GM19099 (cell line): ENCODE results near the gene PRAC1.

Experiments
- POLR2A ChIP-seq: IDR thresholded peaks from 3 replicates; pipeline ENCODE4 v1.6.1; 2011; ENCODE audit warnings: low read depth; ENCODE audit not compliant: insufficient read length; ENCODE audit errors: extremely low read depth

PRAC1 gene

DNA sequence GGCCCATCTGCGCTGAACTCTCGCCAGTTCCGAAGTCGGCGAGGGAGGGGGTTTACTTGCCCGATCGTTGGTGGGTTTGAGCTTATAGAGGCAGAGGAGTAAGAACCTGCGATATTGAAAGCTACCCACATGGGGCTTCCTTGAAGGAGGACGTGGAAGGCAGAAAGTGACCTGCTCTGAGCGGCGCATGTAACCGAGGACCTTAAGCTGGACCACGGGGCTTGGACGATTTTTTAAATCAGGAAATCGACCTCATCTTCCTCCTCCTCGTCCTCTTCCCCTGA lies 2.6 kb upstream of the PRAC1 start:
- TF ChIP-seq POLR2A, result no peak

DNA sequence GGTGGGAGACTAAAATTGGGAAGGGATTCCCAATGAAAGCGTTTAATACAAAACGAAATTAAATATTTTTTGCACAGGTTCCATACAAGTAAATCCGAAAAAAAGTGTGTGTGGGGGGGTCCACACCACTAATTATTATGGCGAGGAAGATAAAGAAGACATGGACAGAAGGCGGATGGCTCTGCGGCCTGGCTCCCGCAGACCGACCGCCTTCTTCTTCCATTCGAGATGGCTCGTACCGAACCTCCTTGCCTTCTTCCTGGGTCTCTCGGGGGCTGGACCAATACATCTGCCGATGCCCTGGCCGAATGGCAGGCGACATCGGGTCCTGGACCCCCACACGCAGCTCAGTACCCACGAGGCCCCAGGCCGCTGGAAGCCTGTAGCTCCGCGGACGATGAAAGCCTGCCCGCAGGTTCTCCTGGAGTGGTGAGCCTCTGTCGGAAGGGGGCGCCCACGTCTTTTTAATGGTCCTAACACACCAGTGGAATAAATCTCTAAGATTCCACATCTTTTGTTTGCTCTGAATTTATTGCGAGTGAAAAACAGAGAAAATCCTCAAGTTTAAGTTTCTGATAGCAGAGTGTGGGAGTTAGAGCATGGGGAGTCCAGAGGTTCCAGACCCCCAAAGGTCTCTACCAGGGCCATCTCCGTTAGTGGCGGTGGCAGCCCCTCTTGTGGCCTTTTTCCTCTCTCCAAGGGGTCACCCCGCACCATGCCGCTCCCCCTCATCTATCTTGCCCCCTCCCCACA lies 2.1 kb upstream of the PRAC1 start:
- no peak for TF ChIP-seq POLR2A

DNA sequence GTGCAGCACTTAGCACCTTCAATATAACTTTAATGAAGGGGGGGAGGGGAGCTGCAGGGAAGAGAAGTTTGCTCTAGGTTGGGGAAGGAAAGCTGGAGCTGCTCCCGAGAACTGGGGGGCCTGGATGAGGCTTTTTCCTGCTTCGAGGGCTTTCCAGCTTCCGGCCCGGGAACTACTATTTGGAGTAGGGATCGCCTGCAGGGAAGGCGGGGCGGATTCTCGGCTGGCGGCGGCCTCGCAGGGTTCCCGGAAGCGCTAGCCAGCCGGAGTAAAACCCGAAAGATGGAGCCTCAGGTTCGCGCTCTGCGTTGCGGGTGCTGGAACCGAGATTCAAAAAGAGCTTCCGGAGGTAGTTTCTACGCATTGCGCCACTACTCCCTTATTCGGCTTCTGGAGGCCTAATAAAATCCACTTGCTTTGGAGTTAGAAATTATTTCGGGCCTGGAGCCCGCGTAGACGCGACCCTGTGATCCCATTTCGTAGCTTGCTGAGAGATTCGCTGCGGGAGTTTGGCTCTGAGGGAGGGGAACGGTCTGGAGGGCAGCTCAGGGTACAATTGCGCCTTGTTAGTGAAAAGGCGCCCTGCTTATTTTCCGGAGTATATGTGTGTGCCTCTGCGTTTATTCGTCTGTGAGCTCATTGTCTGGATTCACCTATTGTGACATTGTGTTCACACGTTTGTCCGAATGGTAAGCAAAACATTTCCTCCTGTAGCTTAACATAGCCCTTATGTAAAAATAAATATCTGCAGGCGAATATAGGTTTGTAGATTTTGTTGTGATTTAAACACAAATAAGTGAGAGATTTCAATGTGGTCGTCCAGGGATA lies 1.3 kb upstream of the PRAC1 start:
- TF ChIP-seq POLR2A, result no peak

DNA sequence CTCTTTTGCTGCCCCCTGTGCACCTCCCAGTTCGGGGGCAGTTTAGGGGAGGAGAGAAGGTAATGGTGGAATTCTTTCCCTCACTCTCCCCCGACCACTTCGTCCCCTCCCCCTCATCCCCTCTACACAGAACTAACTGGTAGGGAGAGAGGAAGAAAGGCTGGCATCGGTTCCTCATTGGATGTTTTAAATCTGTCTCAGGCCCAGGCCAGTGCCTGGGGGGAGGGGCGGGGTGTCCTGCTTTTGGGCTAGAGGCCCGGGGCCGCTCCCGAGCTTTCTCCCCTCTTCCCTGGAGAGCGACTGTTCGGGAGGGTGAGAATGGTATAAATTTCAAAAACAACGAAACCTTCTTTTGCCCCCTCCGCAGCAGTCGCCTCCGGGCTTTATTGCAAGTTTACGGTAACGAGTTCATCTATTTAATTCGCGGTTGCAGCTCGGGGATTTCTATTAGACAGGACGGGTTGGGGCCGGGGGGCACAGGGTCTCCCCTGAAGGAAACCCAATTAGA lies 651 bp upstream of the PRAC1 start, which contains the start of gene PRAC2:
TSS of gene PRAC2 (plus strand) at position 271 of the 508 bp plus-strand sequence. CDS start 1,226 bp downstream, outside the sequence.
- TF ChIP-seq POLR2A, result no peak

DNA sequence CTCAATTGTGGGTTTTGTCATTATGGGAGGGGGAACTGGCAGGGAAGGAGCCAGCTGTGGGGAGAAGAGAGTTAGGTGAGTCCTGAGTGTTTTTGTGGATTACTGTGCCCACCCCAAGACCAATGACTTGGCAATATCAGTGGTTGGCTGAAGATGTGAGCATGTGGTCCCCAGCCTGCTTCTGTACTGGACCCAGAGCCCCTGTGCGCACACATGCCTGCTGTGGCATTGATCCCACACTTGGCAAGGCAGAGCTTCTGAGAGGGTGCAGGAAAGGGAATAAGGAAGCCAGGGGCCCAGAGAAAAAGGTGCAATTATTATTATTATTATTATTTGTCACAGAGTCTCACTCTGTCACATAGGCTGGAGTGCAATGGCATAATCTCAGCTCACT lies 1.3 kb downstream of the PRAC1 start:
- no peak for TF ChIP-seq POLR2A

DNA sequence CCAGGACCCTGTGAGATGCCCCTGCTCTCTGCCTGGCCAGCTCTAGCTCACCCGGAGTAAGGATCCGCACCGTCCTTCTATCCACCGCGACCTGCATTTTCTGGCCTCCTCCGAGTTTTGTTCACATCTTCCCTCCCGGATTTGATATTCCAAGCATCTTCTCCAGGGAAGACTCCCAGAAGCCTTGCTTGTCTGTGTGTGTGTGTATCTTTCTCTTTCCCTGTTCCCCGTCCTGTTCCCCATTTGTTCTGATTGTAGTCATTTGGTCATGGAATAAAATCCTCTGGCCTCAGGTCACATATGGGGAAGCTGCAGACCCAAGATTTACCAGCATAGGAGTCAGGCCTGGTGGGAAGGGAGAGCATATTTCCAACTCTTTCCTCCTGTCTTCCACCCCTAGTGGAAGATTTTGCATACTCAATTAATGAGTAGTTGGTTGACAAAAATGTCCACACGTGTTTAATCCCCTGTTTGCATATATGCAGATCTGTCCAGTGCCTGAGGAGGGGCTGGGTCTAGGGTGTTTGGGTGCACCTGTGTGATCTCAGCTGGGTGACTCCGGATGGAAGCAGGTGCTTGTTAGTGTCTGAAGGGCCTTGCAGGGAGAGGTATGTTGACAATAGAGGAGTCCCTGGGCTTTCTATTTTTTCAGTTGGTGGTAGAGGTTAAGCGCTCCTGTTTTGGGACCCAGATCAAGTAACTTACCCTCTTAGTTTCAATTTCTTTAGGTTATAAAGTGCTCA lies 1.9 kb downstream of the PRAC1 start:
- TF ChIP-seq POLR2A, result no peak

DNA sequence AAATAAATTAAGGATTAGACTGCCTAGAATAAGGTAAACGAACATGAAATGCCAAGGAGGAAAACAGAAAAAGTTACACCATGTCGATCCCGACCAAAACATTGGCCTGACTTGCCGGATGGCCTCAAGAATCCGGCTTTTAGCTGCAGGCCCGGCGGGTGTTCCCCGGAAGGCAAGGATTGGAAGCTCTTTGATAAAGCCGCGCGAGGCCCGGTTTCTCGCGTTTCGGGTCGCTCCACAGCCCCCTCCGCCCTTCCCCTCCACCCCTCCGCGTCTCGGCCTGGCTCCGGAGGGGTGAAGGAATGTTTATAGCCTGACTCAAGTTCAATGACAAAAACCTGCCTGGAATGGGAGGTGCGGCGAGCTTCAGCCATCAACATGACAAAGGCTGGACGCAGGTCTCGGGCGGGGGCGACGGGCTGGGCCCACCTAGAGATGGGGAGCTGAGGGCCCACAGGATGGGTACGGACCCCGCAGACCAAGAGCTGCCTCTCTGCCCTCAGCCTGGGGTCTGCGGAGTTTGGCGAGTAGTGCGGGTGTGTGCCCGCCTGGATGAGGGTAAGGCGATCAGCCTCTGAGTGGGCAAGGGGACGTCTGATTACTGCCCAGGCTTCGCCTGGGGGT lies 2.6 kb downstream of the PRAC1 start:
- TF ChIP-seq POLR2A, result no peak

DNA sequence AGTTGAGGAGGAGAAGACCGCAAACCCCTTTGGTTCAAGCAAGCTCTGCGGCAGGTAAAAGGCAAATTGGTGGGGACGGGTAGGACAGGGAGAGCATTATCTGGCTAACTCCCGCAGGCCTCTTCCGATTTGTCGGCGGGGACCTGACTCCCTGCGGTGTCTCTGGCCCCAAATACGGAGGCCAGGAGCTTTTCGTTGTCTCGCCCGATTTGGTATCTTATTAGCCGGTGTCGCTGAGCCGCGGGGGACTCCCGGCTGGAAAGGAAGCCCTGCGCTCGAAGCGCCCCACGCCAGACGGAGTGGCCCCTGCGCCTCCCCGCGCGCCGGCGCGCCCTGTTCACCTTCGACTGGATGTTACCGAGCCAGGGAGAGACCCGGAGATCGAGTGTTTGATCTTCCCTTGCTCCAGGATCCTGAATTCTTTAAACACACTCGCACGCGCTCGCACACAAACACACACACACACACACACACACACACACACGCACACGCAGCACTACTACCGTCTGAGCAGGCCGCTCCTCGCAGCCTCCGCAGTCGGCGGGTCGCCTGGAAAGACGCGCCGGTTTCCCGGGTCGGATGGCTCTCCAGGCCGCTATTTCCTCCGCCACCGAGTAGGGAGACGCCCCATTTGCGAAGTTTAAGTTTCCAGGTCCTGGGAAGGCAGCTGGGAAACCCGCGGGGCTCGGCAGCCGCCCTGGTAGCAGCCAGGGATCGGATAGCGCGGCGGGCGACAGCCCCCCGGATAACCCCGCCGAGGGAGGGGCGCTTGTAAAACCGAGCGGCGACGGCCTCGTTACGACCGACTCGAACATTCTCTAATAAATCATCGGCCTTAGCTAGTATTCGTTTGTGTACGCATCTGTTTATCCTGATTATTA lies 3.3 kb downstream of the PRAC1 start:
- no peak for TF ChIP-seq POLR2A

DNA sequence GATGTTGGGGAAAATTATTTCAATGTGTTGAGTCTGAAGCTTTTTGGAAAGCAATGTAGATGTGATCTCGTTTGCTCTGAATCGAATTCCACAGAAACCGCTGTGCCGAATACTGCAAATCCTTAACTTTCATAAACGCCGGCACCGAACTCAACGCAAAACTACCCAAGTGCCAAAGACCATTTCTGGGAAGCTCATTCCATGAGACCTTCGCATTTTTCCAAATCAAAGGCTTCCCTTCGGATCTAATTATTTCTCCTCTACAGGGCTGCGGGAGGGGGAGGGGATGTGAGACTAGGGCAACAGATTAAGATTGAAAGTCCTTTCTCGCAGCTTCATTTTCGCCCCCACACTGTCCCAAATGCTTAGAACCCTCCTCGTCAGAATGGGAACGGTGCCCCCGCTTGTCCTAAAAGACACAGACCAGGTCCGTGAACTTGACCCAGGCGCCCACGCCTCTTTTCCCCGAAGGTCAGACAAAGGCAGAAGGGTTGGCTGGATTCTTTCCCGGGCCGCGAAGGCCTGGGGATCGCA lies 4.0 kb downstream of the PRAC1 start:
- no peak for TF ChIP-seq POLR2A

DNA sequence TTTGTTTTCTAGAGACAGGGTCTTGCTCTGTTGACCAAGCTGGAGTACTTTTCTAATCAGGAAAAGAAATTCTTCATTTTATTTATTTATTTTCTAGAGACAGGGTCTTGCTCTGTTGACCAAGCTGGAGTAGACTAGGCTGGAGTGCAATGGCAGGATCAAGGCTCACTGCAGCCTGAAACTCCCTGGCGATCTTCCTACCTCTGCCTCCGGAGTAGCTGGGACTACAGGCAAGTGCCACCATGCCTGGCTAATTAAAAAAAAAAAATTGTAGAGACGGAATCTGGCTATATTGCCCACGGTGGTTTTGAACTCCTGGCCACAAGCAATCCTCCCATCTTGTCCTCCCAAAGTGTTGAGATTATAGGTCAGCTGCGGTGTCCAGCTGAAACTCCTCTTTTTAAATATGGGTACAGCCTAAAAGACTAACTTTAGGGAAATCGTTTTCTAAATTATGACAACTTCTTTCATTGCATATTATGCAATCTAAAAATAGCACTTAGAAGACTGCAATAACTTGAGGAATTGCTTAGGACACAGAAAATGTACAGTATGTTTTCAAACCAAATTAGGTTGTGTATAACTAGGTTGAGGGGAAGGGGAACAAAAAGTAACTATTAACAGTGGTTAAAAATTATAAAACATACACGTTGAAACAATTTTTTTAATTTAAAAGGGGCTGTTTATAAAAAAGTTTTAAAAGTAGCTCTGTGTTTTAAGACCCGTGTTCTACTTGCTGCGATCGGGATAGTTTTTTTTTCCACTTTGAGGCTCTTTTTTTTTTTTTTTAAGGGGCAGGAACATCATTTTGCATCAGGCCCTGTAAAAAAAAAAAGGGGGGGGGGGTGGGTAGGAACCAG lies 4.7 kb downstream of the PRAC1 start:
- no peak for TF ChIP-seq POLR2A

DNA sequence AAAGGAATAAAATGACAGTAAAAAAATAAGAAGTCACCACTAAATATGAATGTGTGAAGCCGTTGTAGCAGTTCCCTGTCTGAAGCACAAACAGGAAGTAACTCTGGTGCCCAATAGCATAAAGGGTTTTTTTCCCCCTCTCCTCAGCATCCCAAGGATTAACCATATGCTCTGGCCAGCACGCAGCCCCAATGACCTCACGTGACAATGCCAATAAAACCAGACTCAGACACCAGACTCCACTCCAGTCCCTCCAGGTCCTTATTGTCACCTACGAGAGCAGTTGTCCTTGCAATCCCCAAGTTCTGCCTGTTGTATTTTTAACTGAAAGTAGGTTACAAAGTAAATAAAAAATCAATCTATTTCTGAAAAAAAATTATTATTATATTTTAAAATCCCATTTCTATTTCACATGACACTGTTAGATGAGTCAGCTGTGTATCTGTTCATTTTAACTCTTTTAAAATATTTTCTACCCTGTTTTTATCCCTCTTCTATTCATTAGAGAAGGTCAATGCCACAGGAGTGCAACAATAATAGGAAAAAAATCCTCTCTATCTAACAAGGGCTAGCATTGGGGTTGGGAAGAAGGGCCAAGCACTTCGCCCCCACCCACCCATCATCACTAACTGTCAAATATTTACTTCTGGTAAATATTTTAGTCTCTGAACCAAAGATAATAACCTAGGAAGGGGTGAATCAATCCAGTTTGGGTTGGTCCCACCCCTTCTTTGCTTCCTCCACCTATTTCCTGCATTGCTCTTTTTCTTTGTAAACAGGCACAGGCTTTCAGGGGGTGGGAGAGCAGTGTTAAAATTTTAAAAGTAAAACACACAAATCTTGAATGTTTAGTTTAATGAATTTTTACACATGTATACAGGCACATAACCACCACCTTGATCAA lies 6.6 kb downstream of the PRAC1 start:
- no peak for TF ChIP-seq POLR2A

DNA sequence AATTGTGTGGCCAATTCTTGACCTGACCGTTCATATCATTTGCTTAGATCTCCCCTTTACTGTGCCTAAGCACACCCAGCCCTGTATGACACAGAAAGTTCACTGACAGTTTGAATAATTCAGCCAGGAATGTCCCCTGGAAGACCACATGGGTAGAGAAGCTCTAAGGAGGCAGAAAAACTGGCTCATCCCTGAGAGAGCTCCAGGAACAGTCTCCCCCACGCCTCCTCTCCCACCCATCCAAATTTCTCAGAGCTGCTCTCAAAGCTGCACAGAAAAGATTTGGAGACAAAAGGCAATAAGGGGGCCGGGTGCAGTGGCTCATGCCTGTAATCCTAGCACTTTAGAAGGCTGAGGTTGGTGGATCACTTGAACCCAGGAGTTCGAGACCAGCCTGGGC lies 11.2 kb downstream of the PRAC1 start:
- TF ChIP-seq POLR2A, result no peak
